GM12891 (cell line): Measurements from ENCODE around the gene FYB2.

Experiments used
- POLR2A ChIP-seq: IDR thresholded peaks from 2 replicates; pipeline ENCODE4 v1.6.1; 2011; ENCODE audit warnings: low read depth, low read length, control low read depth
- POLR2AphosphoS5 ChIP-seq: IDR thresholded peaks from 2 replicates; pipeline ENCODE4 v1.6.1; 2011; ENCODE audit warnings: low read depth, low read length, control low read depth
- POU2F2 ChIP-seq: IDR thresholded peaks from 2 replicates; pipeline ENCODE4 v1.6.1; 2011; ENCODE audit warnings: low read depth, mild to moderate bottlenecking, control low read depth, low read length, moderate library complexity
- TAF1 ChIP-seq: IDR thresholded peaks from 2 replicates; pipeline ENCODE4 v1.6.1; 2011; ENCODE audit warnings: low read depth, low read length, control low read depth

DNA sequence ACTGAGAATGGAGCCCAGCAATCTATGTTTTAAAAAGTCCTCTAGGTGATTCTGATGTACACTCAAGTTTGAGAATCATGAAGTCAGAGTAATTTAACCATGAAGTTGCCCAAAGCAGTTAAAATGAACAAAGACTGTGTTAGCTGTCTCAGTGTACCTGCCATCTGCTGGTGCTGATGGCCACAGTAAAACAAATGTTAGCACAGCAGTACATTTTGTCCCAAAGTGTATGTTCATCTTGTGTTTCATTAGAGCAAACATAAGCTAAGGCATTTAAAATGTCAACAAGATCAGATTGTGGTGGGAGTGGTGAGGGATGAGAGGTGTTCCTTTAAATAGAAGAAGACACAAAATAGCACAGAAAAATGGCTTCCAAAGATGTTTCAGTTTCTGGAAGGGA lies 31.1 kb downstream of the FYB2 start:
- no peak for TF ChIP-seq POLR2AphosphoS5
- TF ChIP-seq POU2F2 = no peak
- TF ChIP-seq POLR2A = no peak
- TF ChIP-seq TAF1 = no peak
